NCI-H446 treated with DMSO at 0.1 percent for 48 hours (cell line): ENCODE measurements around the gene PDE9A.

Experiments used
- DNase-seq: peaks from one replicate; lab custom pipeline; 2025; lab: John Stamatoyannopoulos, UW

Gene PDE9A

DNA sequence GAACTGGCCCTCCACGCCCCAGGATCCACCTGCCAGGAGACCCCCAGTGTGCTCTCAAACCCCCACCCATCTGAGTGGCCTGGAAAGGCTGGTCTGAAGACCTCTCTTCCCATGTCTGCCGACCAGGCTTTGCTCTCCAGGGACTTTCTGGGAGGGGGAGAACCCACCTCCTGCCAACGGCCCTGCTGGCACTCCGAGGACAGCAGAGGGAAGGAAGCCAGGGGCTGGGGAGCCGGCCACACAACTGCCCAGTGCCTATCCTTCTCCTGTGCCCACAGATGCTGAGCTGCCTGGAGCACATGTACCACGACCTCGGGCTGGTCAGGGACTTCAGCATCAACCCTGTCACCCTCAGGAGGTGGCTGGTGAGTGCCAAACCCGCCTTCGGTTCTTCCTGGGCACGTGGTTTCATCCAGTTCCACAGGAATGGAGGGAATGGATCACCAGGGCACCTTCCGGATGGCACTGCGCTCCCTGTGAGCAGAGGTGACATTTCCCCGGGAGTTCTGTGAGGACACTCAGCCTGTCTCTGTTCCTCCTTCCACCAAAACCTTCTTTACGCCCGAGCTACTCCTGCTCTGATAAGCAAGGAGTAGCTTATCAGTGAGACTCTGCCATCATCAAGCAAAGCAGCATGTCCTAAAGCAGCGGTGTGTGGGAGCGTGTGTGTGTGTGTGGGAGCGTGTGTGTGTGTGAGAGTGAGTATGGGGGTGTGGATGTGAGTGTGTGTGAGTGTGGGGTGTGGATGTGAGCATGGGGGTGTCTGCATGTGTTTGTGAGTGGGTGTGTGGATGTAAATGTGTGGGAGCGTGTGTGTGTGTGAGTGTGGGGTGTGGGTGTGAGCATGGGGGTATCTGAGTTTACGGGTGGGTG is 105.5 kb downstream of the PDE9A start:
- no peak for DNase-seq

DNA sequence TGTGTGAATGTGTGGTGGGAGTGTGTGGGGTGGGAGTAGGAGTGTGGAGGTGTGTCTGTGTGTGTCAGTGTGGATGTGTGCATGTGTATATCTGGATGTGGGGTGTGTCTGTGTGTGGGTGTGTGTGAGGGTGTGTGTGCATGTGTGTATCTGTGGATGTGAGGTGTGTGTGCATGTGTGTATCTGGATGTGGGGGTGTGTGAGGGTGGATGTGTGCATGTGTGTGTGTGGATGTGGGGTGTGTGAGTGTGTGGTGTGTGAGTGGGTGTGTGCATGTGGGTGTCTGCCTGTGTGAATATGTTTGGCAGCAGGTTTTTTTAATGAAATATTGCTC is 106.1 kb downstream of the PDE9A start:
- DNase-seq: no peak

DNA sequence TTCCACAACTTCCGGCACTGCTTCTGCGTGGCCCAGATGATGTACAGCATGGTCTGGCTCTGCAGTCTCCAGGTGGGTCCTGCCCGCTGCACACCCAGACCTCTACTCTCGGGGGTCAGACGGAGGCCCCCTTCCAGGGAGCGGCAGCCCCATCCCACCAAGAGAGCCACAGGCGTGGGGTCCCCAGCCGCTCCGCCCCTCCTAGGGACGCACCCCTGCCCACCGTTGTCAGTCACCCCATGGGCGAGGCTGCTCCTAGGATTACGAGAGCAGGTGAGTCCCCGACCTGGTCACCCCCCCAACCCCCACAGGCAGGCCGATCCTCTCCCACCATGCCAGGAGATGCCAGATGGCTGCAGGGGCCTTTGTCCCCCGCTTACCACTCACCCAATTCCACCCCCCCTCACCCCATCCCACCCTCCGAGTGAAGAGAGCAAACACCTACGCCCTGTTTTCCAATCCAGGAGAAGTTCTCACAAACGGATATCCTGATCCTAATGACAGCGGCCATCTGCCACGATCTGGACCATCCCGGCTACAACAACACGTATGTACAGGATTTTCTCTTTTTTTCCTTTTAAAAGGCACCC is 107.0 kb downstream of the PDE9A start:
- DNase-seq: no peak

DNA sequence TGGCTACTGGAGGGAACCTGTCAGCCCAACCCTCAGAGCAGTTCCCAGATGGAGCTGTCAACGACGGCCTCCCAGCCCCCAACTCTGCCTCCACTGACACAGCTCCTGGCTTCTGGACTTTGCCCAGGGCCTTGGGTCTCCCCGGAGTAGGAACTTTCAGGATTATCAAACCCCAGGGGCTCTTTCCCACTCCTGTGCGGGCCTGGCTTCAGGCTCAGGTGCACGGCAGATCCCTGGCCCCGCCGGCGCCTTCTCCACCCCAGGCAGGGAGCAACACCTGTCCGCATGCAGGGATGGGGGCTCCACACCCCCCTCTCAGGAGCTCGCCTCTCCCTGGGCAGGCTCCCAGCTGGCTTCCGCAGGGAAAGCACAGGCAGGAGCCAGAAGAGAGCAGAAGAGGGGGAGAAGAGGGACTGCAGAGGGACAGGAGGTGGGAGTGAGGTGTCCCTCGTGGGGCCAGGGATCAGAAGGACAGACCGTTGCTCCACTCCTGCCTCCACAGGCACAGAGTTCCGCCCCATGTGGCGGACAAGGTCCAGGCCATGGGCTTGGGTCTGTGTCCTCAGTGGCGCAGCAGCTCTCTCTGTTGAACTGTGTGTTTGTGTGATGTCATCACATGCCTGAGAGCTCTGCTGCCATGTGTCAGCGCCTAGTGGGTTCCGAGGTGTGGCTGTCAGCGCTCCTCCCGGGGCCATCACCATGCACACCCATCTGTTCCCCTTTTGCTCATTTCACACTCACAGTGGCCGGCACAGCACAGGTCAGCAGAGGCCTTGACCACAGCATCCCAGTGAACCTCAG is 107.7 kb downstream of the PDE9A start:
- no peak for DNase-seq

DNA sequence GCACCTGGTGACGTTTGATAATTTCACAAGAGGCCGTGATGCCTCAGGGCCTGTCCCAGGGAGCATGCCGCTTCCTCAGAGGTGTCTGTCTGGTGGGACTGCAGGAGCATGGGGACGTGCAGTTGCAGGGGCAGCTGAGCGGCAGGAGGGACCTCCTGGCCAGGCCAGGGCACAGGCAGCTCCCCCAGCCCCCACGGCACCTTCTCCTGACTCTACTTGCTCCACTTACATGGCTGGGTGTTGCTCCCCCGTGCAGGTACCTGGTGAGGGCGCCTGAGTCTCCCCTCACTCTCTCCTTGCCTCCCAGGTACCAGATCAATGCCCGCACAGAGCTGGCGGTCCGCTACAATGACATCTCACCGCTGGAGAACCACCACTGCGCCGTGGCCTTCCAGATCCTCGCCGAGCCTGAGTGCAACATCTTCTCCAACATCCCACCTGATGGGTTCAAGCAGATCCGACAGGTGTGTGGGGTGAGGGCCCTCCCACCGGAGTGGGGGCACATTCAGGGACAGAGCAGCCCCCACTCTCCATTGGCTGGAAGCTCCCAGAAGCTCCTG is 108.4 kb downstream of the PDE9A start:
- no peak for DNase-seq

DNA sequence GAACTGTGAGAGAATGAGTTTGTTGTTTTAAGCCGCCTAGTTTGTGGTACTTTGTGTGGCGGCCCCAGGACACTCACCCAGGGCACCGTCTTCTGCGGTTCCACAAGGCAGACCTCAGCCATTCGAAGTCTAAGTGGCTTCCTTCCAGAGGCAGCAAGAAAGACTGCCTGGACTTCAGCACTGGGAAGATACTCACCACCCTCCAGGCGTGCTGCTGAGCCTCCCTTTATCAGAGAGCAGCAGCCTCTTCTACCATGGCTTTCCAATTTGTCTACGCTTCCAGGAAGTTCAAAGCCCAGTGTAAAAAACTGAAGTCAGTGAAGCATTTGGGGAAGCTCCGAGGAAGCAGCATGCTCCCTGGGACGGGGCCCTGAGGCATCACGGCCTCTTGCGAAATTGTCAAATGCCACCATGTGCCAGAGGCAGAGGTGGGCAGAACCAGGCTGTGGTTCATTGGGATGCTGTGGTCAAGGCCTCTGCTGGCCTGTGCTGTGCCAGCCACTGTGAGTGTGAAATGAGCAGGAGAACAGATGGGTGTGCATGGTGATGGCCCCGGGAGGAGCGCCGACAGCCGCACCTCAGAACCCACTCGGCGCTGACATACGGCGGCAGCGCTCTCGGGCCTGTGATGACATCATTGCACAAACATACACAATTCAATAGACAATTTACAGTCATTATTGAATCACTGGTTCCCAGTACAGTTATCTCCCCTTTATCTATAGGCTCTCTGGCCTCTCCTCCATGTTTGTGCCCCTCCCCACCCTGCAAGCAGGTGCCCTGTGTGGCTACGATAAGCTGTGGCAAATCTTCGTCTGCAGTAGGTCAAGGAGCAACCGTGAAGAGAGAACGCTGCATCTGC is 110.4 kb downstream of the PDE9A start:
- DNase-seq: no peak

DNA sequence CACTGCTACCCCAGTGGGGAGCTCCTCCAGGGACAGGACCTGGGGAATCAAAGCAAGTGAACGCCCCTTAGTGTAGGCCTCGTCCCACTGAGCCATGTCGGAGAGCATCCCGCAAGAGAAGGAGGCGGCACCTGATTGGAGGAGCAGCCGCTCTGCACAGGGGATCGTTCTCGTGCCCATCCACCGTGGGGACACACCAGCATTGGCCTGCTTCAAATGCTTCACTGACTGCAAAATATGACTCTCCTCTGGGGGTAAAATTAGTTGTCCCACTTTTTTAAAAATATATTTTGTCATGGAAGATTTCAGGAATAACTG is 111.0 kb downstream of the PDE9A start:
- DNase-seq: no peak

DNA sequence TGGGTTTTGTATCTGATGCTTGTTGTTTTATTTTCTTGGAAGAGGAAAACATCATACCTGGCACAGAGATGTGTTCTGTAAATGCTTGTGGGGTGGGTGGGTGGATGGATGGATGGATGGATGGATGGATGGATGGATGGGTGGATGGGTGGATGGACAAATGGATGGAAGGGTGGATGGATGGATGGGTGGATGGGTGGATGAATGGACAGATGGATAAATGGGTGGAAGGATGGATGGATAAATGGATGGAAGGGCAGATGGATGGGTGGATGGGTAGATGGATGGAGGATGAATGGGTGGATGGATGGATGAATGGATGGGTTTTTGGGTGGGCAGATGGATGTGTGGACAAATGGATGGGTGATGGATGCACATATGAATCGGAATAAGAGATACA is 111.5 kb downstream of the PDE9A start:
- DNase-seq: no peak

DNA sequence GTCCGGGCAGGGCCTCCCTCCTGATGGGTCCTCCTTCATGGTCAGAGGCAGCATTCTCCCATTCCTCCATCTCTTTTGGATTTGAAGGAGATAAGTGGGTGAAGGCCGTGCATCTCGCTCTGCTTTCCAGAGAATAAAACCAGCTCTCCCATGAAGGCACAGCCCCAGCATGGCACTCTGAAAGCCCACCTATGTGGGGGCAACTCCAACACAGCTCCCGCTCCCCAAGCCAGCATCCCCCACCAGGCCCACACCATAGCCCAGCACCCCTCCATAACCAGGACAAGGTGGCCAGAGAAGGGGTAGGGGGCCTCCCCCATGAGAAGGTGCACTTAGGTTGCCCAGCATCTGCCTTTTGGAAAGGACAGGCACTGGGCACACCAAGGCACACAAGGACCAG is 112.2 kb downstream of the PDE9A start:
- DNase-seq: no peak

DNA sequence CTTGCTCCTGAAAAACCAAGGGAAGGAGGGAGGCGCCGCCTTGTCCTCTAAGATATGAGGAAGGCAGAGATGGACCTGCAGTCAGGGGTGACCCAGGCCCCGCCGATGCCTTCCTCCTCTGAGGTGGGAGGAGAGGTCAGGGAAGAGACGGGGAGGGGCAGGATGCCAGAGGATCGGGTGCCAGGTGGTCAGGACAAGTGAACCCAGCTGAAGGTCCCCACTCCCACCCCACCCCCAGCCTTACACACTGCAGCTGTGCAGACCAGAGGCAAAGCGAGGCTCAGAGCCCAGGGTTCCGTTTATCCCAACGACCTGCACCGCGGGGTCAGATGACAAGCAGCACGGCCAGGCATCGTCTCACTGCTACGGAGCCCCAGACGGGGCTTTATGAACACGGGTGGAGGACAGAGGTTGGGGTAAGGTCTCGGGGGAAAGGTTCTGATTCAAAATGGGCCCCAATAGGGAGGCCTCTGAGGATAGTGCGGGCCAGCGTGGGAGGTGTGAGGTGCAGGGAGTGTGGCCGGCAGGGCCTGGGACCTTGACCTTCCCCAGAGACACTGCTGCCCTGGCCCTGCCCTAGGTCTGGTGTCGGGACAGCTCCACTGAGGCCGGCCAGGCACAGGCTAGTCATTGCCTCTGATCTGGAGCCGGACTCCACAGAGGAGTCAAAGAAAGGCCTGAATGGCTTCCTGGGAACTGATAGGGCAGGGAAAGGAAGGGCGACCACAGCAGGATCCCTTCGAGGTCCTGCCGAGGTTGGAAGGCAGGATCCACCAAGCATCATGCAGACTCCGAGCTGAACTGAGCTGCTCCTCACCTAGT is 113.5 kb downstream of the PDE9A start:
- no peak for DNase-seq

DNA sequence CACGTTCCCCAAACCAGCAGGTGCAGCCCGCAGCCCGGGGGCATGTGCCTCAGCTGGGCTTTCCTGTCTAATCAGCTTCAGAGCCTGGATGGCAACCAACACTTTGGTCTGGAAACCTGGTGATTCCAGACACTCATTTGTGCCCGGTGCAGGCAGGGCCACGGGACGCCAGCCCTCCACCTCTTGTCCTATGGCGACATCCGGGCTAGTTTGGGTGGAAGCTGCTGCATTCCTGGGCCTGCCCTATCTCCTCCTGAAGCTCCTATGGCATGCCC is 114.1 kb downstream of the PDE9A start:
- no peak for DNase-seq

DNA sequence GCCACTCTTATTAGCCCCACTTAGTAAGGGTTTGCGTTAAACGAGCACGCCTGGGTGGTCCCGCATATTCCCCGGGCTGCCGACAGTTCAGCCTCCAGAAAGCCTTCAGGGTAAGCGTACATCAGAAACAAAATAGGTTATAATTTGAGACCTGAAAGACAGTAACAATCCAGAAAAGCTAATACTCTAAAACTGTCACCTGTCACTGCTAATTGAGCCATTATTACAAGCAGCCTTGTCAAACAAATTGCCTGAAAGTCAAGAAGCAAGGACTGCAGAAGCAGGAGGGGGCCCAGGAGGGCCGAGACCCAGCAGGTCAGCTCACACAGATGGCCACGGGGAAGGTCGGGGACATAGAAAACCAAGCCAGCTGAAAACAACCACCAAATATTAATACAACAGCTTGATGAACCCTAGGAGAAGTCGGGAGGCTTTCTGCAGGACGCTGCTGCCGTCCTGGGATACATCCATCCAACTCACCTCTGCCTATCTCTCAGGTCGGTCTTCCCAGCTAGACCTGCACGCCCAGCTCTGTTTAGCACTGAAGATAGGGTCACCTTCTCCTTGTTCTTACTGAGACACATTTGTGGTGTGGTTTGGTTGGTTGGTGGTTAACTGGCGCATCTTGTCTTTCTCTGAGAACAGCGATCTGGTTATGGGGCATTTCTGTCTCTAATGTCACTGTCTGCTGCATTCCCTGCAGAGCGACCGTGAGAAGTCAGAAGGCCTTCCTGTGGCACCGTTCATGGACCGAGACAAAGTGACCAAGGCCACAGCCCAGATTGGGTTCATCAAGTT is 115.1 kb downstream of the PDE9A start:
- no peak for DNase-seq

DNA sequence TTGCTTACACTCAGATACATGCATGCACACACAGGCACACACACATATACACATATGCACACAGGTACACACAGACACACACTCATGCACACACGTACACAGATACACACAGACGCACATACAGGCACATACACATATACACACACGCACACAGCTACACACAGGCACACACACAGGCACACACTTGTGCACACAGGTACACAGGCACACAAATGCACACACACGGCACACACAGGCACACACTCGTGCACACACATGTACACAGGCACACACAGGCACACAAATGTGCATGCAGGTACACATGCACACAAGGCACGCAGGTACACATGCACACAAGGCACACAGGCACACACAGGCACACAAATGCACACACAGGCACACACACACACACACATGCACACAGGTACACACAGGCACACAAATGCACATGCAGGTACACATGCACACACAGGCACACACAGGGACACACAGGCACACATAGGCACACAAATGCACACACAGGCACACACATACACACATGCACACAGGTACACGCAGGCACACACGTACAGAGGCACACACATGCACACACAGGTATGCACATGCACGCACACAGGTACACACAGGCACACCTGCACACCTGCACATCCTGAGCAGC is 115.9 kb downstream of the PDE9A start:
- no peak for DNase-seq

DNA sequence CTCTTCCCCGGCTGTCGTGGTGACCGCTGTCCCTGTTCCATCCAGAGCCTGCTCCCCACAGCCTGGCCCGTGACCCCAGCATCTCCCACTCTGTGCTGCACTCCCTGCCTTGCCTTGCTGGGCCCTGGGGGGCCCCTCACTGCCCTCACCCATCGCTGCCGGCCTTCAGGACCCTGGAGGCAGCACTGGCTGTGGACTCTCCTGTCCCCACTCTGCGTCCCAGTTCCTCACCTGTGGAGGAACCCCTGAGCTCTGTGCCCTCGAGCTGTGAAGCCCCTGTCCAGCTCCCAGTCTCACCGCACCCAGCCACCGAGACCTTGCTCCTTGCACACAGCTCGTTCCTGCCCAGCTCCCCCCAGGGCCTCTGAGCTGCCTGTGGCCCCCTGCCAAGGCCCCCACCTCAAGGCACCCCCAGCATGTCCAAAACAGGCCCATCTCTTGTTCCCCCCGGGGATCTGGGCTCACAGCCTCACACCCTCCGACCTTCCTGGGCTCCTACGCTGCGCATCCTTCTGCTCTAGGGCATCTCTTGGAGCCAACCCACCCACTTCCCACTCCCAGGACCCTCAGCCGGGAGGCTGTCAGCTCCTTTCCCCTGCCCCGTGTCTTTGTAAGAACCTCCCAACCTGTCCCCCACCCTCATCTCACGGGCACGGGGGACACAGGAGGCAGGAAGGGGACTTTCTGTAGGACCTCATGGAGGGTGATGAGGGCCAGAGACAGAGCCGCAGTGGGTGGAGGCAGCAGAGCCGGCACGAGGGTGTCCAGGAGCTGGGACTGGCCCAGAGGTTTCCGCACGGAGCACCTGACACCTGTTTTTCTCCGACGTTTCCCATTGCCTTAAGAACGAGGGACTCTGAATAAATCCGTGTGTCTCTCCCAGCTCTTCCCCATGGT is 116.6 kb downstream of the PDE9A start:
- DNase-seq: no peak

DNA sequence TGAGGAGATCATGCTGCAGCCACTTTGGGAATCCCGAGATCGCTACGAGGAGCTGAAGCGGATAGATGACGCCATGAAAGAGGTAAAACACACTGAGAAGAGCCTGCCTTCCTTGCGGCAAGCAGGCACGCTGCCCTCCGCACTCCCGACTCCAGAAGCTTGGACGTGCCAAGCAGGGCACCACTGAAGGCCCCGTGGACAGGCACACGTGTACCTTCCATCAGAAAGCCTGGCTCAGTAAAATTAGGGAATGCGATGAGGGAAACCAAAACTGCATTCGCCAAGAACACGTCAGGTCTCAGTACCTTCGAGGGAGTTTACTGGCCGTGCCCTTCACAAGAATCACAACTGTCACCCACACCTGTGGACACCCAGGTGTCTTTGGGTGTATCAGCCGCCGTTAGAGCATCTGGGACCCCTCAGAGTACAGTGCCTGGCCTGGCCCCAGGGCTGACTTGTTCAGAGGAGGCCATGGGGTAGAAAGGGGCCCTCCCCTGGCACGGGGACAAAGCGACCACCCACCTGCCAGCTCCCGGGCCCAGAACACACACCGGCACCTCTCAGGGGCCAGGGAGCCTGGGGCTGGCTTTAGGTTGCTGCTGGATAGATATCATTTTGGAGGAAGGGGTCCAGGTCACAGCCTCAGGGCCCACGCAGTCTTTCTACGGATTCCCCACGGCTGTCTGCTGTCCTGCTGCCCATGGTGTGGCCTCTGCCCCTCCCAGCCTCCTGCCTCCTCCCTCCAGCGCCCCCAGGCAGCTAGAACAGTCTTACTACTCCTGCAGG is 117.5 kb downstream of the PDE9A start:
- DNase-seq: no peak

DNA sequence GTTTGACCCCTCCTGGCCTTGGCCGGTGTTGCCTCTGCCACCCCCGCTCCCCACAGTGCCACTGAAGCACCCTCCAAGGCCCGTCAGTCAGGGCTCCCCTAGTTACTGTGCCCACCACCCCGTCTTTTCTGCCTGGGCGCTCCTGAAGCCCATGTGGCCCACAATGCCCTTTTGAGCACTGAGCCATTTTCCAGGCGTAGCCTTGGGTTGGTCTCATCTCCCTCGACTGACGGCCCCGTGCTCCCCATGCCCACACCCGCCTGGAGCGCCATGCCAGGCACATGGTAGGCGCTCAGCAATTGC is 118.0 kb downstream of the PDE9A start:
- no peak for DNase-seq

DNA sequence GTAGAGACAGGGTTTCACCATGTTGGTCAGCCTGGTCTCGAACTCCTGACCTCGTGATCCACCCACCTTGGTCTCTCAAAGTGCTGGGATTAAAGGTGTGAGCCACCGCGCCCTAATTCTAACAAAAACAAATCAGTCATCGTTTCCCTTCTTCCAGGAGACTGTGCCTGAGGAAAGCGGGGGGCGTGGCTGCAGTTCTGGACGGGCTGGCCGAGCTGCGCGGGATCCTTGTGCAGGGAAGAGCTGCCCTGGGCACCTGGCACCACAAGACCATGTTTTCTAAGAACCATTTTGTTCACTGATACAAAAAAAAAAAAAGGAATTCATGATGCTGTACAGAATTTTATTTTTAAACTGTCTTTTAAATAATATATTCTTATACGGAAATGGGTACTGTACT is 121.7 kb downstream of the PDE9A start:
- DNase-seq: no peak

DNA sequence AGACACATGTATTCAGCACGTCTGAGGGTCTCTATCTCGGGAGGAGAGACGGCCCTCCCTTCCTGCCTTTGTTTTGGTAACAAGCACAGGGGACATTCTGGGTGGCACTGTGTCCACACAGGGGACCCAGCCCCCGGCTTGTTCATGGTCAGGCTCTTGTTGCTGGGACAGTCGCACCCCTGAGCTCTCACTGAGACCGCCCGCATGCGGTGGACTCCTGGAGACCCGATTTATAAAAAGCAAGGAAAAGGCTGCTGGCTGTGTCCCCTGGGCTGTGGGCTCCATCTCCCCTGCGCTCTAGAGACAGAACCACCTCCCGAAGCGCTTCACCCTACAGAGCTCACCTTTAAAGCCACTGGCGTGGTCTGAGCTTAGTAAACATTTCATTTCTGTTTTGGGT is 122.5 kb downstream of the PDE9A start:
- no peak for DNase-seq
